ENCODE data around the gene TRAF6.

Gene TRAF6

GRCh38 chr11:36441610-36442208 lies 68.4 kb downstream of the TRAF6 start:
- TF ChIP-seq, protein P1, sequence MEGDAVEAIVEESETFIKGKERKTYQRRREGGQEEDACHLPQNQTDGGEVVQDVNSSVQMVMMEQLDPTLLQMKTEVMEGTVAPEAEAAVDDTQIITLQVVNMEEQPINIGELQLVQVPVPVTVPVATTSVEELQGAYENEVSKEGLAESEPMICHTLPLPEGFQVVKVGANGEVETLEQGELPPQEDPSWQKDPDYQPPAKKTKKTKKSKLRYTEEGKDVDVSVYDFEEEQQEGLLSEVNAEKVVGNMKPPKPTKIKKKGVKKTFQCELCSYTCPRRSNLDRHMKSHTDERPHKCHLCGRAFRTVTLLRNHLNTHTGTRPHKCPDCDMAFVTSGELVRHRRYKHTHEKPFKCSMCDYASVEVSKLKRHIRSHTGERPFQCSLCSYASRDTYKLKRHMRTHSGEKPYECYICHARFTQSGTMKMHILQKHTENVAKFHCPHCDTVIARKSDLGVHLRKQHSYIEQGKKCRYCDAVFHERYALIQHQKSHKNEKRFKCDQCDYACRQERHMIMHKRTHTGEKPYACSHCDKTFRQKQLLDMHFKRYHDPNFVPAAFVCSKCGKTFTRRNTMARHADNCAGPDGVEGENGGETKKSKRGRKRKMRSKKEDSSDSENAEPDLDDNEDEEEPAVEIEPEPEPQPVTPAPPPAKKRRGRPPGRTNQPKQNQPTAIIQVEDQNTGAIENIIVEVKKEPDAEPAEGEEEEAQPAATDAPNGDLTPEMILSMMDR (conservative IDR thresholded peaks at IDR 0.05; ENCODE audit: control insufficient read depth, insufficient read depth, low read depth, low read length) = no peak
- DNase-seq (ENCODE audit: low read depth) = no peak
- no peak overlapping the region for H3K4me3 ChIP-seq (ENCODE audit: control insufficient read depth, low read depth, low read length)

DNA sequence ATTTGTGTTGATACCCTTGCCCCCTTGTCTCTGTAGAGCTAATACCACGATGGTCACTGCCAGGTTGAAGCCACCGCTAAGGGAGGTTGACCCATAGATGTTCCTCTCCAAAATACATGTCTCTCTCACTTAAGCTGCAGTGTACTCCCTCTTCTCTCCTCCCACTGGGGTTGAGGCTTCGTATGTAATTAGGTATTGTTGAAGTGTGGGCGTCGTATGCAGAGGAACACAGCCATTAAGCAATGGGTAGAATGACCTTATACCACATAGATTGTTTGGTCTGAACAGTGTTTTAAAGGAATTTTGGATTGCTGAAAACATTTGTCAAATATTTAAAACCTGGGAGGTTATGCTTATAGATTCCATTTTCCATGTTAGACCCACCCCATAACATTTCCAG lies 71.9 kb downstream of the TRAF6 start:
- DNase-seq (ENCODE audit: low read depth) = no peak
- H3K4me3 ChIP-seq (ENCODE audit: control insufficient read depth, low read depth, low read length) = no peak overlapping the region
- TF ChIP-seq, protein P1 (conservative IDR thresholded peaks at IDR 0.05; ENCODE audit: control insufficient read depth, insufficient read depth, low read depth, low read length) = no peak

DNA sequence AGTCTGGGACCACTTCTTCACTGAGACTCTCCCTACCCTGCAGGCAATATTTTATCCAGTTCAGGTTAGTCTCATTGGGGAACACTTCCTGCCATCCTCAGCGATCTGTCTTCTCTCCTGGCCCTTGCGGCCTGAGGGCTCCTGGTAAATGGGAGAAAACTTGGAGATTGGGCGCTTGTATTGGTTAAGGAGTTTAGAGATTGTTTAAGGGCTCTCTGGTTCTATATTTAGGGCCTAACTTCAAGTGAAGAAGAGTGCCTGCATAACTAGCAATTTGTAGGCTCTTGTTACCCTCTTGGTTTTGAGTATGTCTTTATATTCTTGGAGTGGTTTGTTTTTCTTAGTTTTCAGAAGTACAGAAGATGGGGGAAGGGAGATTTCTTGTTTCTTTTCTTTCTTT lies 72.7 kb downstream of the TRAF6 start:
- TF ChIP-seq, protein P1 (conservative IDR thresholded peaks at IDR 0.05; ENCODE audit: control insufficient read depth, insufficient read depth, low read depth, low read length) = no peak
- no peak for DNase-seq (ENCODE audit: low read depth)
- H3K4me3 ChIP-seq (ENCODE audit: control insufficient read depth, low read depth, low read length) = no peak overlapping the region
